ENCODE results near the gene RNF13. TPM values are rescaled to one million over a fixed set of nuclear protein-coding genes. Genes with fewer than 3 reads are reported as not detected.
"Not testable (repeated sequence)": the region's sequence is repeated elsewhere in the genome, so short reads cannot be mapped to it uniquely, and the experiment has no call there.

Gene RNF13
- total RNA-seq, 1 donor from 2014 or later: 69.3 TPM

GRCh38 chr3:149830902-149831301 is 17.9 kb downstream of the RNF13 start:
- no peaks in the 10 kb centered on the region for H3K36me3 ChIP-seq
- H3K27ac ChIP-seq: no peak overlapping the region
- peaks cover 3 to 25% of the 10 kb centered on the region in 2 donors for H3K9me3 ChIP-seq
- no peak for TF ChIP-seq CTCF (IDR thresholded peaks at IDR 0.05)
- no peaks in the 10 kb centered on the region for H3K4me1 ChIP-seq
- intact Hi-C loops (cut with DNase I): no loop called here
- no peak overlapping the region for H3K4me3 ChIP-seq
- H3K27me3 ChIP-seq: no peaks in the 10 kb centered on the region
- no peak for DNase-seq (ENCODE audit: low spot score in 2 of 2)

GRCh38 chr3:149831321-149831720 is 18.3 kb downstream of the RNF13 start:
- H3K9me3 ChIP-seq: peaks cover 3 to 25% of the 10 kb centered on the region in 2 donors
- no peak overlapping the region for H3K27ac ChIP-seq
- intact Hi-C loops (cut with DNase I): no loop called here
- TF ChIP-seq CTCF (IDR thresholded peaks at IDR 0.05): no peak
- no peaks in the 10 kb centered on the region for H3K4me1 ChIP-seq
- no peaks in the 10 kb centered on the region for H3K27me3 ChIP-seq
- no peak overlapping the region for H3K4me3 ChIP-seq
- no peak for DNase-seq (ENCODE audit: low spot score in 2 of 2)
- H3K36me3 ChIP-seq: no peaks in the 10 kb centered on the region

GRCh38 chr3:149832086-149832485 is 19.1 kb downstream of the RNF13 start:
- H3K4me1 ChIP-seq: no peaks in the 10 kb centered on the region
- intact Hi-C loops (cut with DNase I): no loop called here
- H3K27ac ChIP-seq: no peak overlapping the region
- no peak for TF ChIP-seq CTCF (IDR thresholded peaks at IDR 0.05)
- H3K36me3 ChIP-seq: no peaks in the 10 kb centered on the region
- no peak for DNase-seq (ENCODE audit: low spot score in 2 of 2)
- H3K27me3 ChIP-seq: no peaks in the 10 kb centered on the region
- no peak overlapping the region for H3K4me3 ChIP-seq
- H3K9me3 ChIP-seq: peaks cover 3 to 25% of the 10 kb centered on the region in 2 donors

GRCh38 chr3:149833241-149833640 is 20.2 kb downstream of the RNF13 start:
- peaks cover 0 to 3% of the 10 kb centered on the region in 2 donors for H3K36me3 ChIP-seq
- H3K27me3 ChIP-seq: no peaks in the 10 kb centered on the region
- TF ChIP-seq CTCF (IDR thresholded peaks at IDR 0.05): no peak
- intact Hi-C loops (cut with DNase I): no loop called here
- no peak overlapping the region for H3K4me3 ChIP-seq
- no peak overlapping the region for H3K27ac ChIP-seq
- DNase-seq (ENCODE audit: low spot score in 2 of 2): no peak
- H3K9me3 ChIP-seq: peaks cover 3 to 25% of the 10 kb centered on the region in 2 donors
- no peaks in the 10 kb centered on the region for H3K4me1 ChIP-seq

- H3K9me3 ChIP-seq: peaks cover 0 to 12% of the 10 kb centered on the region in 2 donors
- H3K27ac ChIP-seq; H3K36me3 ChIP-seq; H3K4me3 ChIP-seq; intact Hi-C loops (cut with DNase I); DNase-seq (ENCODE audit: low spot score in 2 of 2); H3K4me1 ChIP-seq; H3K27me3 ChIP-seq: not testable (repeated sequence)
Measured at GRCh38 chr3:149838491-149838890, 25.5 kb downstream of the RNF13 start.

GRCh38 chr3:149839469-149839868 is 26.5 kb downstream of the RNF13 start:
- H3K27me3 ChIP-seq; H3K36me3 ChIP-seq; H3K4me1 ChIP-seq; H3K4me3 ChIP-seq; DNase-seq (ENCODE audit: low spot score in 2 of 2); intact Hi-C loops (cut with DNase I); H3K9me3 ChIP-seq; H3K27ac ChIP-seq: not testable (repeated sequence)

- Histone ChIP-seq H3K4me1 (no peaks in the 10 kb centered on the region), H3K27me3 (no peaks in the 10 kb centered on the region), H3K27ac (no peak overlapping the region), H3K36me3 (peaks cover 0 to 4% of the 10 kb centered on the region in 2 donors), H3K9me3 (no peaks in the 10 kb centered on the region), H3K4me3 (no peak overlapping the region)
- DNase-seq (ENCODE audit: low spot score in 2 of 2): no peak
- intact Hi-C loops (cut with DNase I): no loop called here
- no peak for TF ChIP-seq CTCF (IDR thresholded peaks at IDR 0.05)
Measured at GRCh38 chr3:149839896-149840295, 26.9 kb downstream of the RNF13 start.

Measured in ascending aorta (tissue), 2 donors.